Measurements from ENCODE around the gene PREX1. TPM values are rescaled to one million over a fixed set of nuclear protein-coding genes. Genes with fewer than 3 reads are reported as not detected.

PREX1 gene
- total RNA-seq, 2 experiments from 2014 or later: 20.7 to 25.3 TPM

DNA sequence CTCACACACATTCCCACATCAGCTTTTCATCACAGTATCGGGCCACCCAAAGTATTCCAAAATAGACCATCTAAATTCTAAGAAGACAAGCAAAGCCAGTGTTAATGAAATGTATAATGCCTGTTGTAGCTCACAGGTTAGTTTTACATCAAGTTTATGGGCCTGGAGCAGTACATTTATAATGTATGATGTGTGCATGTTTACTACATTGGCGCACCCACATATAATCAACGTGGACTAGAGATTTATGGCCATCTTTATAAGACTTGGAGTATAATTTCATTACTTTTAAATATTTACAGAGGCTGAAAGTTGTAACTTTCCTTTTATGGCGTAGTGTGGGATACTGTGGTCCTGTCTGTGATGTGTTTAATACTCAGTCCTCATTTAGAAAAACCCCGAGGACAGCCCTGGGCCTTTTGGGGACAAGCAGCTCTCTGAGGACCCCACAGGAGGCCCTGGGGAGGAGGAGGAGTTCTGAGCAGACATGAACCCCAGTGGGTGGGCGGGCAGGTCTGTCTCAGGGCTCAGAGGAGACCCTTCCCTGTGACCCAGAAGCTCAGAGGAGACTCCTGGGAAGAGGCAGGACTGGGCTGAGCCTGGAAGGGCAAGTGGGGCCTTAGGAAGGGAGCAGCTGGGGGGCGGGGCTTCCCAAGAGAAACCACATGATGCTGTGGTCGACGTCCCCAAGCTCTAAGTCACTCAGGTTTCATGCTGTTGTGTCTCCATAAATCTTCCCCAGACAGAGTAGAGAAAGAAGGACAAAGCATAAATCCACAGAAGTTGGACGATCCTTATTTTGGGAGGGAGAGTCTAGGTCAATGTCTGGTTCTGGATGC, 232.1 kb downstream of the PREX1 start:
- intact Hi-C loops (cut with micrococcal nuclease; ENCODE audit: unreplicated experiment): no loop called here
- no peaks in the 10 kb centered on the region for H3K9me2 ChIP-seq (ENCODE audit: insufficient read depth, low read length)

DNA sequence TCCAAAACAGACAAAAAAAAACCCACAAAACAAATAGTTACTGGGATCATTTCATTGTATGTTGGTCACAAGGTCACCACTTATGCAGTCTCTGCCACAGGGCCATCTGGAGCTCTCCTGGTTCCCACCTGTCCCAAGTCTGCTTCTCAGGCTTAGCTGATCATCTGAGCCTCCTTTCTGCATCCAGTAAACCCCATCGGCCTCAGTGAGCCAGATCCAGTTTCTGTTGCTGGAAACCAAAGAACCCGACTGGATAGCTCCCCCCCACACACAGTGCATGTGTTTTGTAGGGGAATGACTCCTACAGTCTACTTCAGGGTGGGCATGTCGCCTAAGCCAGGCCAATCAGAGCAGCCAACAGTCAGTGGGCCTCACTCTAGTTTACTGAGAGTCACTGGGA, 233.3 kb downstream of the PREX1 start:
- no TSS peak for BruUV-seq (replicated peaks)
- no peak overlapping the region for H2AFZ ChIP-seq (ENCODE audit: low read length)
- no peak overlapping the region for H3K27ac ChIP-seq (ENCODE audit: low read depth, low read length, poor library complexity, severe bottlenecking)
- no peaks in the 10 kb centered on the region for H3K36me3 ChIP-seq (ENCODE audit: insufficient read depth, low read length)
- no peaks in the 10 kb centered on the region for H3K9me3 ChIP-seq (ENCODE audit: low read length)
- no peak for DNase-seq (ENCODE audit: low spot score)
- H3K4me1 ChIP-seq (ENCODE audit: insufficient read depth, low read length, poor library complexity, severe bottlenecking): peaks cover 7% of the 10 kb centered on the region
- no peak overlapping the region for H3K4me3 ChIP-seq (ENCODE audit: low read depth, low read length, poor library complexity, severe bottlenecking)
- no peaks in the 10 kb centered on the region for H3K79me2 ChIP-seq (ENCODE audit: insufficient read depth, low read depth, low read length)
- H3K9me2 ChIP-seq (ENCODE audit: insufficient read depth, low read length): no peaks in the 10 kb centered on the region
- H3K4me2 ChIP-seq (ENCODE audit: low read length): no peak overlapping the region
- intact Hi-C loops (cut with micrococcal nuclease; ENCODE audit: unreplicated experiment): no loop called here
- no peaks in the 10 kb centered on the region for H4K20me1 ChIP-seq (ENCODE audit: insufficient read depth, low read length)
- CTCF ChIA-PET (ENCODE audit: unreplicated experiment): no interaction called here
- POLR2A ChIA-PET: no interaction called here
- TF ChIP-seq, protein P1, sequence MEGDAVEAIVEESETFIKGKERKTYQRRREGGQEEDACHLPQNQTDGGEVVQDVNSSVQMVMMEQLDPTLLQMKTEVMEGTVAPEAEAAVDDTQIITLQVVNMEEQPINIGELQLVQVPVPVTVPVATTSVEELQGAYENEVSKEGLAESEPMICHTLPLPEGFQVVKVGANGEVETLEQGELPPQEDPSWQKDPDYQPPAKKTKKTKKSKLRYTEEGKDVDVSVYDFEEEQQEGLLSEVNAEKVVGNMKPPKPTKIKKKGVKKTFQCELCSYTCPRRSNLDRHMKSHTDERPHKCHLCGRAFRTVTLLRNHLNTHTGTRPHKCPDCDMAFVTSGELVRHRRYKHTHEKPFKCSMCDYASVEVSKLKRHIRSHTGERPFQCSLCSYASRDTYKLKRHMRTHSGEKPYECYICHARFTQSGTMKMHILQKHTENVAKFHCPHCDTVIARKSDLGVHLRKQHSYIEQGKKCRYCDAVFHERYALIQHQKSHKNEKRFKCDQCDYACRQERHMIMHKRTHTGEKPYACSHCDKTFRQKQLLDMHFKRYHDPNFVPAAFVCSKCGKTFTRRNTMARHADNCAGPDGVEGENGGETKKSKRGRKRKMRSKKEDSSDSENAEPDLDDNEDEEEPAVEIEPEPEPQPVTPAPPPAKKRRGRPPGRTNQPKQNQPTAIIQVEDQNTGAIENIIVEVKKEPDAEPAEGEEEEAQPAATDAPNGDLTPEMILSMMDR (conservative IDR thresholded peaks at IDR 0.05; ENCODE audit: low read length): no peak
- TF ChIP-seq EZH2phosphoT487 (IDR thresholded peaks at IDR 0.05; ENCODE audit: borderline replicate concordance, low read depth, low read length): no peak

More for the DNA sequence above, 232.1 kb downstream of the PREX1 start:
- ChIA-PET POLR2A (no interaction called here), CTCF (ENCODE audit: unreplicated experiment) (no interaction called here)
- H3K79me2 ChIP-seq (ENCODE audit: insufficient read depth, low read depth, low read length): no peaks in the 10 kb centered on the region
- H3K27ac ChIP-seq (ENCODE audit: low read depth, low read length, poor library complexity, severe bottlenecking): no peak overlapping the region
- H3K36me3 ChIP-seq (ENCODE audit: insufficient read depth, low read length): no peaks in the 10 kb centered on the region
- TF ChIP-seq, protein P1 (conservative IDR thresholded peaks at IDR 0.05; ENCODE audit: low read length): no peak
- no peak for TF ChIP-seq EZH2phosphoT487 (IDR thresholded peaks at IDR 0.05; ENCODE audit: borderline replicate concordance, low read depth, low read length)
- H3K4me2 ChIP-seq (ENCODE audit: low read length): no peak overlapping the region
- BruUV-seq (replicated peaks): no TSS peak
- no peak overlapping the region for H3K4me3 ChIP-seq (ENCODE audit: low read depth, low read length, poor library complexity, severe bottlenecking)
- peaks cover 19% of the 10 kb centered on the region for H3K4me1 ChIP-seq (ENCODE audit: insufficient read depth, low read length, poor library complexity, severe bottlenecking)
- no peaks in the 10 kb centered on the region for H3K9me3 ChIP-seq (ENCODE audit: low read length)
- no peaks in the 10 kb centered on the region for H4K20me1 ChIP-seq (ENCODE audit: insufficient read depth, low read length)
- no peak for DNase-seq (ENCODE audit: low spot score)
- no peak overlapping the region for H2AFZ ChIP-seq (ENCODE audit: low read length)

Data from OCI-LY7 (cell line).